A549 (cell line): ENCODE measurements around the gene MACF1.

Experiments
- CEBPB ChIP-seq, 2 experiments: fragments of >200 bp in 1 of 2; sonication (Bioruptor Twin) in 1 of 2; formaldehyde crosslinking in 1 of 2; IDR thresholded peaks; 2 replicates each; pipeline ENCODE4 v1.6.1; 2012 to 2016
- HDAC2 ChIP-seq: fragments of 200-600 bp; sonication (generic); IDR thresholded peaks from 2 replicates; pipeline ENCODE4 v1.6.1; 2016
- PHF8 ChIP-seq: fragments of 200-600 bp; sonication (generic); IDR thresholded peaks from 2 replicates; pipeline ENCODE4 v1.6.1; 2016; ENCODE audit warnings: low read depth, mild to moderate bottlenecking, antibody characterized with exemption, moderate library complexity, borderline replicate concordance
- ZFP36 ChIP-seq: fragments of 450-650 bp; IDR thresholded peaks from 2 replicates; pipeline ENCODE4 v1.6.1; 2014; ENCODE audit warnings: borderline replicate concordance; ENCODE audit not compliant: partially characterized antibody

DNA sequence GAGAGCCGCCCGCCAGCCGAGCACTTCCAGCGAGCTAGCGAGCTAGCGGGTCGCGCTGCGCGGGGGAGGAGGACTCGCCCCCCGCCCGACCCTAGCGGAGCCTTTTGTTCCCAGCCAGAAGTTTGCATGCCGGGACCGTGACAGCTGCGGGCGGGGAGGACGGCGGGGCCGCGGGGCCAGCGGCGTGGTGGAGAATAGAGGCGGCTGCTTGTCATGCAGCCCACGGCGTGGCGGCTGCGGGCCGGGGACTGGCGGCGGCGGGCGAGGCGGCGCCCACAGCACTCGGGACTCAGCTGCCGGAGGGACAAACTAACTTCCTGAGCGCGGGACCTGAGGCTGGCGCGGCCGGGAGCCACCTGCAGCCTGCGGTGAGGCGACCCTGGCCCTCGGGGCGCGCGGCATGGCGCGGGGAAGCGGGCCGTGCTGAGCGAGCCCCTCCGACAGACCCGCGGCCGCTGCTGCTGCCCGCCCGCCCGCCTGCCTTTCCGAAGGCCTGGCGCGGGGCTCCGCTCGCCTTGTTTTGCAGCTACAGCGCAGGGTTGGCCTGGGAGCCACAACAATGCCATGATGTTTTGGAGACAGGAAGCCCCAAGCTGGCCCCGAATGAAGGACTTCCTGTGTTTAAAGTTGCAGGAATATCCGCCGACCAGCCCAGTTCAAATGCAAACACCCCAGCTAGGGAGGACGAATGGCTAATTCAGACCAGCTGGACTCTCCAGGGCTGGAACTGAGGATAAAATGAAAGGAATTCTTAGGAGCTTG, 204.7 kb downstream of the MACF1 start:
- TF ChIP-seq HDAC2 (no peak), ZFP36 (no peak), CEBPB (IDR thresholded peaks at IDR 0.05) (no peak), PHF8 (no peak)
